Activated T-cell treated with anti-CD3 and anti-CD28 coated beads, Interleukin-2, amount 50 U/mL, for 24 hours (primary cell): Measurements from ENCODE around the gene KDM4B.
"Not testable (repeated sequence)": the region's sequence is repeated elsewhere in the genome, so short reads cannot be mapped to it uniquely, and the experiment has no call there.

Experiments used
- DNase-seq: peaks from one replicate; pipeline ENCODE4 v3.0.0-alpha.2; 2020
- H3K27ac Mint-ChIP-seq: 2 replicates; pipeline ENCODE4 v1.8.0; 2020; ENCODE audit warnings: mild to moderate bottlenecking, mixed read lengths
- H3K27me3 Mint-ChIP-seq: 2 replicates; pipeline ENCODE4 v1.8.0; 2020; ENCODE audit warnings: mixed read lengths
- H3K36me3 Mint-ChIP-seq: 2 replicates; pipeline ENCODE4 v1.8.0; 2020; ENCODE audit warnings: low read depth, mixed read lengths
- H3K4me1 Mint-ChIP-seq: 2 replicates; pipeline ENCODE4 v1.8.0; 2020; ENCODE audit warnings: low read depth, mixed read lengths
- H3K4me3 Mint-ChIP-seq: 2 replicates; pipeline ENCODE4 v1.8.0; 2020; ENCODE audit warnings: mild to moderate bottlenecking, moderate library complexity, mixed read lengths
- H3K9me3 Mint-ChIP-seq: 2 replicates; pipeline ENCODE4 v1.8.0; 2020; ENCODE audit warnings: mixed read lengths

KDM4B gene

GRCh38 chr19:5024282-5024681, 55.4 kb downstream of the KDM4B start:
- Mint-ChIP-seq H3K4me1 (peaks cover 3% of the 10 kb centered on the region), H3K36me3 (peaks cover 4% of the 10 kb centered on the region), H3K27ac (no peak overlapping the region), H3K27me3 (no peaks in the 10 kb centered on the region), H3K4me3 (no peak overlapping the region), H3K9me3 (no peaks in the 10 kb centered on the region)
- no peak for DNase-seq

DNA sequence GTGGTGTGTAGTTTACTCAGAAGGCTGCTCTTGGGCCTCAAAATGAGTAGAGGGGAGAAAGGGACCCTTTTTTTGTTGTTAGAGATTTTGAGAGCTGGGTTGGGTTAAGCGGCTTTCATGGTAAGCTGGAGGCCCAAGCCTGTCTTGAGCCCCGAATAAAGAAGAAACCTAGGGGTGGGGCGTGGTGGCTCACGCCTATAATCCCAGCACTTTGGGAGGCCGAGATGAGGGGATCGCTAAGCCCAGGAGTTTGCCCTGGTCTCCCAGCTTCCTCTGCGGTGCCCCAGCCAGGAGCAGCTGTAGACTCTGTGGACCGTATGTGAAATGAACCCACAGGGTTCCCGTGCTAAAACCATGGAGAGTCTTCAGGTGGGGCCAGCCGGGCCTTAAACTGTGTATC, 56.1 kb downstream of the KDM4B start:
- no peak for DNase-seq
- H3K9me3 Mint-ChIP-seq, result no peaks in the 10 kb centered on the region
- H3K27ac Mint-ChIP-seq, result no peak overlapping the region
- H3K4me1 Mint-ChIP-seq, result peaks cover 3% of the 10 kb centered on the region
- peaks cover 4% of the 10 kb centered on the region for H3K36me3 Mint-ChIP-seq
- H3K4me3 Mint-ChIP-seq, result no peak overlapping the region
- H3K27me3 Mint-ChIP-seq, result no peaks in the 10 kb centered on the region

GRCh38 chr19:5026706-5027273, 57.9 kb downstream of the KDM4B start:
- H3K27me3 Mint-ChIP-seq, result no peaks in the 10 kb centered on the region
- no peak for DNase-seq
- H3K4me3 Mint-ChIP-seq, result no peak overlapping the region
- H3K36me3 Mint-ChIP-seq, result no peaks in the 10 kb centered on the region
- H3K4me1 Mint-ChIP-seq, result peaks cover 8% of the 10 kb centered on the region
- H3K9me3 Mint-ChIP-seq, result no peaks in the 10 kb centered on the region
- no peak overlapping the region for H3K27ac Mint-ChIP-seq

- Mint-ChIP-seq H3K27ac (no peak overlapping the region), H3K4me3 (no peak overlapping the region), H3K4me1 (peaks cover 8% of the 10 kb centered on the region), H3K9me3 (no peaks in the 10 kb centered on the region), H3K27me3 (no peaks in the 10 kb centered on the region), H3K36me3 (peaks cover 3% of the 10 kb centered on the region)
- no peak for DNase-seq
Measured at GRCh38 chr19:5028229-5028886, 59.4 kb downstream of the KDM4B start.

DNA sequence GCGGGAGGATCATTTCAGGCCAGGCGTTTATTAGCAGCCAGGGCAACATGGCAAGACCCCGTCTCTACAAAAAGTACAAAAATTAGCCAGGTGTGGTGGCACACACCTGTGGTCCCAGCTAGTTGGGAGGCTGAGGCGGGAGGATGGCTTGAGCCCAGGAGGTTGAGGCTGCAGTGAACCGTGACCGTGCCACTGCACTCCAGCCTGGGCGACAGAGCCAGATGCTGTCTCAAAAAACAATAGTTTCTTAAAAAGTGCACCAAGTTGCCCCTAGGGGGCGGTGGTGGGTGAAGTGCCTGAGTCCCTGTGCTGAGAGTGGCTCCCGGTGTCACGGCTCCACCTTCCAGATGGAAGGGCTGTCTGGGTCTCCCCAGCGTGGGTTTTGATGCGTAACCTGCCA, 60.7 kb downstream of the KDM4B start:
- not testable (repeated sequence) for H3K27ac Mint-ChIP-seq

GRCh38 chr19:5030136-5030820, 61.4 kb downstream of the KDM4B start:
- no peak for DNase-seq

More for the DNA sequence above, 60.7 kb downstream of the KDM4B start:
- H3K4me3 Mint-ChIP-seq, H3K4me1 Mint-ChIP-seq, H3K27me3 Mint-ChIP-seq, H3K9me3 Mint-ChIP-seq: not testable (repeated sequence)
- peaks cover 14% of the 10 kb centered on the region for H3K36me3 Mint-ChIP-seq
- DNase-seq, result peak; percentile 77

DNA sequence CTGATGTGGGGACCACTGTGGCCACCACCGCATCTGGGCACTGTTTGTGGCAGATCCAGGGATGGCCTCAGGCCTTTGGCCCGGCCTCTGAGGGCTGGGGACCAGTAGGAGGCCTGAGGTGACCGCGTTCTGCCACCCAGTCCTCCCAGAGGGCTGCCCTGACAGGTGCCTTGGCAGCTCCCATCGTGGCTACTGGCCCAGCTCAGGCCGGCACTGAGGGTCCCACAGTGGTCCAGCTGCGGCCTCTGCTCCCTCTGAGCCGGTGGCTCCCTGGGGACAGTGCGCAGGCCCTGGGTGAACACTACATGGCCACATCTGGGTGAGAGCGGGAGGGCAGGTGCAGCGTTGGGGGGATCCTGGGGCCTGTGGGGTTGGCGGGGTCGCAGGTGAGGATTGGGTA, 61.9 kb downstream of the KDM4B start:
- H3K27me3 Mint-ChIP-seq, result no peaks in the 10 kb centered on the region
- no peak overlapping the region for H3K4me3 Mint-ChIP-seq
- H3K27ac Mint-ChIP-seq, result no peak overlapping the region
- peaks cover 8% of the 10 kb centered on the region for H3K4me1 Mint-ChIP-seq
- DNase-seq, result no peak
- H3K9me3 Mint-ChIP-seq, result no peaks in the 10 kb centered on the region
- H3K36me3 Mint-ChIP-seq, result peaks cover 23% of the 10 kb centered on the region

More at GRCh38 chr19:5030136-5030820, 61.4 kb downstream of the KDM4B start:
- Mint-ChIP-seq H3K27ac (no peak overlapping the region), H3K4me3 (no peak overlapping the region), H3K9me3 (no peaks in the 10 kb centered on the region), H3K4me1 (peaks cover 8% of the 10 kb centered on the region), H3K36me3 (peaks cover 20% of the 10 kb centered on the region), H3K27me3 (no peaks in the 10 kb centered on the region)

DNA sequence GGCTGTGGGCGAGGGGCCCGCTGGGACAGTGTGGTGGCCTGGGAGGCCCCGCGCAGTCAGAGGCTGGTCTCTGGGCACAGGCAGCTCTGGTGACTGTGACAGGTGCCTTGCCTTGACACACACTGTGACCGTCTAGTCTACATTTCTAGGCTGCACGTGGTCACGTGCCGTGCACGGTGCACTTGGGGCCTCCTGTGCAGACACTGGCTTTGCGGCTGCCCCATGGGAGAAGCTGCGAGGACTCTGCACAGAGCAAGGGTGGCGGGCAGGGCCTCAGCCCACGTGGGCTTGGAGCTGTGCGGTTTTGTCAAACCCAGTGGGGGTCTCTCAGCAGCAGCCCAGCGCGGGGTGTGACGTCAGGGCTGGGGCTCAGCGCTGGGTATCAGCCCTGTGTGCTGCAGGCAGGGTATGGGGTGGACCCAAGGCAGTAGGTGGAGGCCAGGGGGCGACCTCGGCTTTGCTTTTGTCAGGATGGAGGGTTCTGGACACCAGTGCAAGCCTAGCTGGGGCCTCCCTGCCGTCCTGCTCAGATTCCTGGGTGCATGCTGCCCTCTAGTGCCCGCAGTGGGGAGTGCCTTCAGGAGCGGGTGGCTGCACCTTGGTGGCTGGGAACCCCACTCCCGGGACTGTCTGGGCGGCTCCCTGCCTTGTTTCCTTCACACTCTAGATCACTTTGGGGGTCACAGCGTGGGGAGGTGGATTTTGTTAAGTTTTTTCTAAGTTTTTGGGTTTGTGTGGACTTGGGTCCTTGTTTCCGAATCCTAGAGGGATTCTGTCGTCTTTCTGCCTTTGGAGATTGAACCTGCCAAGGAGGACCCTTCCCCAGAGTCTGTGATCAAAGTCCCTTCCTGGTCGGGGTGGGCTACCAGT, 62.6 kb downstream of the KDM4B start:
- no peaks in the 10 kb centered on the region for H3K9me3 Mint-ChIP-seq
- peaks cover 23% of the 10 kb centered on the region for H3K36me3 Mint-ChIP-seq
- H3K4me1 Mint-ChIP-seq, result peaks cover 8% of the 10 kb centered on the region
- H3K27me3 Mint-ChIP-seq, result no peaks in the 10 kb centered on the region
- H3K27ac Mint-ChIP-seq, result no peak overlapping the region
- DNase-seq, result peak; percentile 92
- no peak overlapping the region for H3K4me3 Mint-ChIP-seq

DNA sequence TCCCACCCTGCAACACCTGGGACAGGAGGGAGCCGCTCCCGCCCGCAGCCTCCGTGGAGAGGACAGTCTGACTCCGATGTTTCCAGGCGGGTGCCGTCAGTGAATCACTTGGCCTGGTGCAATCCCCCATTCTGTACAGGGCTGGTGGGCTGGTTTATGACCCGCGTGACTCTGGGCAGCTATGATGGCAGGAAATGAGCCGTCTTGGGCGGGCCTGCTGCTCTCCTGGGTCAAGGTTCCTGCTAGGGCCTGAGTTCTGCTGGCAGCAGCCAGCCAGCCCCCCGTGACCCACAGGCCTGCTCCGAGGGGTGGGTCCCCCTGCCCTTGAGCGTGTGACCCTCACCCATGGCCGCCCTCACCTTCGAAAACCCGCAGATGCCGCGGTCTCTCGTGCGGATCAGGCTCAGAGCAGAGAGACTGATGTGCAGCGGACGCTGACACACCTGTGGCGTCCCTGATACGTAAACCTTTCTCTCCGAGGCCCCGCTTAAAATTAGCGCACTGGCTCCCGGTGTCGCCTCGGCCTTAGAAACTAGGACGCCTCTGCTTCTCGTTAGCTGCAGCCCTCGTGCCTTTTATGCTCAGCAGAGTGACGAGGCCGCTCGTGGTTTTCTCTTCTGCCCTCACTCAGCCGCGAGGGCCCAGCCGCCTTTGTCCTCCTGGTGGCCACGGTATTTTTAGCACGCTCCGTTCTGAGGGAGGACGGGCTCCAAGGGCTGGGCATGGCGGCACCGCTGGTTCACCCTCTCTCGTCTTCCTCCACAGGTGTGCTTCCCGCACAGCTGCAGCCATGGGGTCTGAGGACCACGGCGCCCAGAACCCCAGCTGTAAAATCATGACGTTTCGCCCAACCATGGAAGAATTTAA, 63.4 kb downstream of the KDM4B start:
- Mint-ChIP-seq H3K27ac (no peak overlapping the region), H3K9me3 (no peaks in the 10 kb centered on the region), H3K4me1 (peaks cover 8% of the 10 kb centered on the region), H3K27me3 (no peaks in the 10 kb centered on the region), H3K4me3 (no peak overlapping the region), H3K36me3 (peaks cover 24% of the 10 kb centered on the region)
- DNase-seq, result no peak

DNA sequence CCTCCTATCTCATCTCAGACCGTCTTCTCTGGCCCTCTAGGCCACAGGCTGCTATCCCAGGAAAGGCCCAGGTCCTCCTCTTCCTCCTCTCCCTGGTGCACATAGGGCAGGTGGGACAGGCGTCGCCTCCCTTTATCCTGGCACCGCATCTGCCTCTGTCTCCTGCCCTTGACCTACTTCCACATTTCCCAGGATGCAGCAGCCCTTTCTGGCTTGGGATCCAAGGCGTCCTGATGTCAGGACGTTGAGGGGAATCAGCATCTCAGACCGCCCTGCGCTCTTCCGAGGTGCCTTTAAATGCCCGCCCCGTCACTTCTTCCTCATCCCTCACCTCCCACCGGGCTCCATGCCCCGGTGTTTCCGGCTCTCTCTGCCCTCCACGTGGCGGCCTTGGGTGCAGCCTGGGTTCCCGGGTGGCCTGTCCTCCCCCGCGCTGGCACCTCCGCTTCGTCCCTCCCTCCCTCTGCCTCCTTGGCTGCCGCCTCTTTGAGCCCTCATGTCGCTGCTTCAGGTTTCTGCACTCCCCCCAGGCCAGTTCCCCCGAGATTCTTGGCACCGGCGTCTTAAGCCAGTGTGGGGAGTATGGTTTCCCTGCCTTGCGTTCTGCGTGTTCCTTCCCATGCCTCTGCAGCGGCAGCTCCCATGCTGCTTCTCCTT, 66.3 kb downstream of the KDM4B start:
- H3K27ac Mint-ChIP-seq, result no peak overlapping the region
- no peaks in the 10 kb centered on the region for H3K27me3 Mint-ChIP-seq
- H3K4me3 Mint-ChIP-seq, result no peak overlapping the region
- DNase-seq, result no peak
- peaks cover 6% of the 10 kb centered on the region for H3K4me1 Mint-ChIP-seq
- peaks cover 30% of the 10 kb centered on the region for H3K36me3 Mint-ChIP-seq
- H3K9me3 Mint-ChIP-seq, result no peaks in the 10 kb centered on the region

DNA sequence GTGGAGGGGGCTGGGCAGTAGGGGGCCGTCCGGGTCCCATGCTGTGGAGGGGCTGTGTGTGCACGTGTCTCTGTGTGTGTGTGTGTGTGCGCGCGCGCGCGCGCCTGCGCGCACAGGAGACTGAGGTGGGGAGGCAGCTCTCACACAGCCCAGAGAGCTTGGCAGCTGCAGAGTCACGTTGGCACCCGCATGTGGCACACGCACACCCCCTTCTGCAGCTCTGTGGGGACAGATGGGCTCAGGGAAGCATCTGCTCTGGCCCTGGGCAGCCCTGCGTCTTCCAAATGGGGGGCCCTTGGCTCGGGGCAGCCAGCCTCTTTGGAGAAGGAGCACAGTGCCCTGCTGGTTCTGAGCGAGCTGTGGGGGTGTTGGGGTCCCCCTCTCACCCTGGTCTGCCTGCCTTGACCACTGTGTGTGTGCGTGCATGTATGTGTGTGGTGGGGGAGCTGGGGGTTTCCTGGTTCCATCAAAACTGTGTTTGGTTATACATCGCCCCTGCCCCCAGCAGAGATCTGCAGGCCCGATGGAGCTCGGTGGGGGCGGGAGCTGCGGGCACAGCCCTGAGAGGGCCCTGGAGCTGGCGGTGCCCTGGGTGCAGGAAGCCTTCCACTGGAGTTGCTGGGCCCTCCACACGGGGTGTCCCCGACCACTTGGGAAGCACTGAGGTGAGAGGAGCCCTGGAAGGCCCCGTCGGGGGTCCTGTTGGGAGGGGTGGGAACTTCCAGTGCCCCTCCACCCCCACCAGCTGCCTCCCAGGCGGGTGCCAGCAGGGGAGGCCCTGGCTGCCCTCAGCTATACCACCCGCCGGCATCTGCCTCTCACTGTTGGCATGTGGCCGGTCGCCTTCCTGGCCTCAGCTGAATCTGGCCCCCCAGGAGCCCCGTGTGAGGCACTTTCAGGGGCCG, 67.1 kb downstream of the KDM4B start:
- H3K4me1 Mint-ChIP-seq, result peaks cover 6% of the 10 kb centered on the region
- no peaks in the 10 kb centered on the region for H3K9me3 Mint-ChIP-seq
- no peak overlapping the region for H3K4me3 Mint-ChIP-seq
- no peak overlapping the region for H3K27ac Mint-ChIP-seq
- DNase-seq, result no peak
- peaks cover 37% of the 10 kb centered on the region for H3K36me3 Mint-ChIP-seq
- no peaks in the 10 kb centered on the region for H3K27me3 Mint-ChIP-seq

GRCh38 chr19:5036698-5037563, 68.0 kb downstream of the KDM4B start:
- Mint-ChIP-seq H3K4me3 (no peak overlapping the region), H3K9me3 (no peaks in the 10 kb centered on the region), H3K36me3 (peaks cover 41% of the 10 kb centered on the region), H3K27ac (no peak overlapping the region), H3K4me1 (peaks cover 2% of the 10 kb centered on the region), H3K27me3 (no peaks in the 10 kb centered on the region)
- no peak for DNase-seq
